ENCODE data around the gene MDM4.
A peak's percentile ranks its signal among the peaks of the same experiment; 100 is the strongest.

MDM4 gene

GRCh38 chr1:204491655-204492054 is 24.6 kb upstream of the MDM4 start:
- no peak for DNase-seq (ENCODE audit: low read depth in 3 of 3)

- no peak for DNase-seq (ENCODE audit: low read depth in 3 of 3)
These were observed 22.8 kb upstream of the MDM4 start for GRCh38 chr1:204493145-204493983.

GRCh38 chr1:204493984-204494280 is 22.3 kb upstream of the MDM4 start:
- DNase-seq (ENCODE audit: low read depth in 3 of 3), result no peak

DNA sequence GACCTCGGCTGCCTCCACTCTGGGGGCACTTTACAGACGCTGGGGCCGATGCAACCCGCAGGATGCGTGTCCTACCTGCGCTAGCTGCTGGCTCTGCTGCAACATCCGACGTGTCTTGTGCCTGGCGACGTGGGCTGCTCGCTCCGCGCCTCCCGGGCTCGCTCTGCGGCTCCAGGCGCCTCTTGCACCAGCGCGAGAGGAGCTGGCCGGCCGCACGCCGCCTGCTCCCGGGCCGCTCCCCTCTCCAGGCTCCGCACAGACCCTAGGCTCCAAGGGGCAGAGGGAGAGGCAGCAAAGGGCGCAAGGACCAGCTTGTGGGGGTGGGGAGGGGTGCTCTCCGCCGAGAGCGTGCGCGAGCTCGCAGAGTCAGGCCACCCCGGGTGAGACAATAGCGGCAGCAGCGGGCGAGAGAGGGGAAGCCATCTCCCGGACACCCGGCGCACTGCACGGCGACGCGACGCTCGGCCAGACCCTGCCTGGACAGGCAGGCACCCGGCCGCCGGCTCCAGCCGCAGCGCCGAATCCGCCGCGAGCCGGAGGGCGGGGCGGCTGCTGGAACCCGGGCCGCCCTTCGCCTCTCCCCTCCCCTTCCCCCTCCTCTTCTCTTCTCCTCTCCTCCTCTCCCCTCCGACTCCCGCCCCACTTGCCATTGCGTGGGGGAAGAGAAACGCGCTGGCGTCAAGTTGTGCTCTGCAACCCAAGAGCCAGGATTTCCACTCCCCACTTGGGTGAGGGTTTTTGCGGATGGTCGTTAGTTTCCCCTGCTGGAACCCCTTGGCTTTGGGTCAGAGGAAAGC is 21.7 kb upstream of the MDM4 start, which contains the start of gene PIK3C2B:
Gene PIK3C2B, minus strand, starts transcription at position 525 of the 797 bp plus-strand sequence. CDS start 25,003 bp downstream, outside the sequence.
- DNase-seq (ENCODE audit: low read depth in 3 of 3), result peak; percentile 47 to 57 (median 53)

DNA sequence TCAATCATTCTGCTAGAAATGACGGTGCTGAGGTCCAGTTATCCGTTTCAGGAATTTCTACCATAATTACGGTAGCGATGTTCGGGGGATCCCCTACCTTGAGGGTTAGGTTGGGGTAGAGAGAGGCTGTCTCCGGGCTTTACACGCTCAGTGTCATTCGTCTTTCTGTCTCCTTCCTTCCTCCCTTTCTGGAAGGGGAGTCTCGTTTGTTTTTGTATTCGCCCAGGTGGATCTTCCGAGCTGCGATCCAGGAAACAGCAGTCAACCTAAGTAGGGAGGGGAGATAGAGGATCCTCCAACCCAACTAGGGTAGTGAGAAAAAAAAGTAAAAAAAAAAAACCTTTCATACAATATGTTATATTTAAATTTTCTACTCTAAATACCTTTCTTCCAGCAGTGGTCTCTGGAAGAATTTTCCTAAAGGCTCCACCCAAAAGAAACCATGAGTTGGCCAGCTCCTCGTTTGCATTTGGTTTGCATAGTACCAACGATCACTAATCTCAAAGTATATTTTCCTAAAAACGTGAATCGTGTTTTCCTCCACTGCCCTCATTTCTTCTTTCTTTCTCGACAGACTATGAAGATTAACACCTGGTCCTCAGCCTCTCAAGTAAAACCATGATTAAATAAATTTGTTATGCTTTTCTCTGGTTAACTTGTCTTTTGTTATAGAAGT is 21.0 kb upstream of the MDM4 start:
- no peak for DNase-seq (ENCODE audit: low read depth in 3 of 3)

- DNase-seq (ENCODE audit: low read depth in 3 of 3), result no peak
These were observed 20.4 kb upstream of the MDM4 start for GRCh38 chr1:204495777-204496176.

GRCh38 chr1:204498981-204499380 is 17.2 kb upstream of the MDM4 start:
- no peak for DNase-seq (ENCODE audit: low read depth in 3 of 3)

DNA sequence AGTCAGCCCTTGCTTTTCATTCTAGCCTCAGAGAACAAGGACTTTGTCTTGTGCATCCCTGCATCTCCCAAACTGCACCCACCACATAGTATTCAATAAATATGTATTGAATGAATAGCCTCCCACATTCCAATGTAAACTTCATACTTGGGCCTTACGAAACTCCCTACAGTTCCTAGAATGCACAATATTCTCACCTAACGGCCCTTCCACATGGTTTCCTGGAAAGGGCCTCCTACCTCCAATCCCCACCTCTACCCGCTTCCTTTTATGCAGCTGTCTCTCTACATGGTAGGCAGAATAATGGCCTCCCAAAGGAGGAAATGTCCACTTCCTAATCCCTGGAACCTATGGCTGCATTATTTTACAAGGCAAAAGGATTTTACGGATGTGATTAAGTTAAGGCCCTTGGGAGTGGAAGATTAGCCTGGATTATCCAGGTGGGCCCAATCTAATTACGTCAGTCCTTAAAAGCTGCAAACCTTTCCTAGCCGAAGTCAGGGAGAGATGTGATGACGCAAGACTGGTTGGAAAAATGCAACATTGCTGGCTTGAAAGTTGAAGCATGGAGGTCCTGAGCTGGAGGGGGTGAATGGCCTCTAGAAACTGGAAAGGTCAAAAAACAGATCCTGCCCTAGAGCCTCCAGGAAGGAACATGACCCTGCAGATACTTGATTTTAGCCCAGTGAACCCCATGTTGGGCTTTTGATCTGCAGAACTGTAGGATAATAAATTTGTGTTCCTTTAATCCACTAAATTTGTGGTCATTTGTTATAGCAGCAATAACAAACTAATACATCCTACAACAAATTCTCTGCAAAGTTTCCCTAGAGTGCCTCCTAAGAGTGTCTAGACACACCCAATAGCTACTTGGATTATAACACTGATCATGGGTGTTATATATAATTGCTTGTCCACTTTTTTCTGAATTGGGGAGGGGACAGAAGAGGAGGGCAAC is 16.4 kb upstream of the MDM4 start:
- no peak for DNase-seq (ENCODE audit: low read depth in 3 of 3)

- no peak for DNase-seq (ENCODE audit: low read depth in 3 of 3)
These were observed 14.0 kb upstream of the MDM4 start for GRCh38 chr1:204502241-204502640.

- no peak for DNase-seq (ENCODE audit: low read depth in 3 of 3)
These were observed 12.9 kb upstream of the MDM4 start for GRCh38 chr1:204503122-204503912.

DNA sequence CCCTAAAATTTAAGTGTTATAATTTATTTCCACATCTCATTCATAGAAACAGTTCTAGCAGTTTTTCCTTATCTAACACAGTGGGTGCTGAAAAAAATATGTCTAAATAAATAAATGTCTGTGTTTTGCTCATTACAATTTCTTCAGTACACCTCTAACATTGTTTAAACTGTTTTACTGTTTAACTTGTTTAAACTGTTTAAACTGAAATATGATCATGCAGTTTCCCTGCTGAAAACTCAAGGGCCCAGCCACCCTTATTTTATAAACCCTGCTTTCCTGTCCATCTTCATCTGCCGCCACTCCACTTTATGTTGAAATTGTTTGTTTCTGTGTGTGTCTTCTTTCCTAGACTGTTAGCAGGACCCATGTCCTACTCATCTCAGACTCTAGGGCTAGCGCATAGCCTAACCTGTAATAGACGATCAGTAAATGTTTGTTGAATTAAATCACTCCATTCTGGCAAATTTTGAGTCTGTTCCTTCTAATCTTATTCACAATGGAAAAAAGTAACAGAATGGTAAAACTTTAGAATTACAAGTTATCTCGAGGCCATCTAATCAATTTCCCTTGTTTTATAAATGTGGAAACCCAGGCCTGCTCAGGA is 12.2 kb upstream of the MDM4 start:
- no peak for DNase-seq (ENCODE audit: low read depth in 3 of 3)

GRCh38 chr1:204505674-204506200 is 10.5 kb upstream of the MDM4 start:
- no peak for DNase-seq (ENCODE audit: low read depth in 3 of 3)

GRCh38 chr1:204506201-204506968 is 9.8 kb upstream of the MDM4 start:
- DNase-seq (ENCODE audit: low read depth in 3 of 3), result peak; percentile 45 to 69 (median 53)

DNA sequence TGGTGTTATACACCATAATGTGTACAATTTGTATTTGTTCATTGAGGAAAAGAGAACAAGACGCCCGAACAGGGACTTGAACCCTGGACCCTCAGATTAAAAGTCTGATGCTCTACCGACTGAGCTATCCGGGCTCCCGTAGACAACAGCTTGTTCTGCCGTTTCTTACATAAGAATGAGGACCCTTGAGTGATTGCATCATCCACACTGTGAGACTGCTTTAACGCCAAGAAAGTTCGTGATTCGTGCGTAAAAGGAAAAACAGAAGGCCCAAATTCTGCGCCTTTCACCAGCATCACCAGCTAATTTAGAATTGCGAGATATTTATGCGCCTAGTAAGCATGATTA is 9.3 kb upstream of the MDM4 start:
- DNase-seq (ENCODE audit: low read depth in 3 of 3), result peak; percentile 70 to 86 (median 85)

DNA sequence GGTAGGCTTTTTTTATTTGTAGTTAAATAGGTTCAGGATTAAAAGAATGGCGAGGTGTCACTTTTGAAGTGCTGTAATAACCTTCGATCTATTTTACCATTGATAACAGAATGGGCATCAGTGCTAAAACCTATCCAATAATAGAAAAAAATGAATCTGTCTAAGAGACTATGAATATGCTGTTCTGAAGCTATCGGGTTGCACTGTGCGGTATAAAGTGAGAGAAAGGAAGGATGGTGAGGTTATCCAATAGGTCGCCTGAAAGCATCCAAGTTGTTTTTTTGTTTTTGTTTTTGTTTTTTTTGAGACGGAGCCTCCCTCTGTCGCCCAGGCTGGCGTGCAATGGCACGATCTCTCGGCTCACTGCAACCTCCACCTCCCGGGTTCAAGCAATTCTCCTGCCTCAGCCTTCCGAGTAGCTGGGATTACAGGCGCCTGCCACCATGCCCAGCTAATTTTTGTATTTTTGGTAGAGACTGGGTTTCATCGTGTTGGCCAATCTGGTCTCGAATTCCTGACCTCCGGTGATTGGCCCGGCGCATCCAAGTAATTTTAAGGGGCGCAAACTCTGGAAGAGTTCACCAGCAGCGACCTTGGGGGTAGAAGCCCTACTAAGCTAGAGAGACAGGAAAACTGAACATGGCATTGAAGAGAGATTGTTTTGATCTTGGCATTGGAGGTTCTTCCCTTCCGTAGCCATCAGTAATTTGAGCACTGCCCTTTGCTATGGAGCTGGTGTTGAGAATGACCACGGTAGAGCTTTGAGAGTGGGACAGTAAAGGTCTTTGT is 8.7 kb upstream of the MDM4 start:
- no peak for DNase-seq (ENCODE audit: low read depth in 3 of 3)

DNA sequence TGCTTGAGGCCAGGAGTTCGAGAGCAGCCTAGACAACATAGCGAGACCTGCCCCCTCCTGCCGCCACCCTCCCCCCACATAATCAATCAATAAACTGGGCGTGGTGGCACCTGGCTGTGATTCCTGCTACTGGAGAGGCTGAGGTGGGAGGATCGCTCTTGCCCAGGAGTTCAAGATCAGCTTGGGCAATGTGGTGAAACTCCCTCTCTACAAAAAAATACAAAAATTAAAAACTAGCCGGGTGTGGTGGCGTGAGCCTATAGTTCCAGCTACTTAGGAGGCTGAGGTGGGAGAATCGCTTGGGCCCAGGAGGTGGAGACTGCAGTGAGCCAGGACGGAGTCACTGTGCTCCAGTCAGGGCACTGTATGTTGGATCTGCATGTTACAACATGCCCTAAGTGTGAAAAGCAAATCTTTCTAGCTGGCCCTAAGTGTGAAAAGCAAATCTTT is 7.0 kb upstream of the MDM4 start:
- DNase-seq (ENCODE audit: low read depth in 3 of 3), result no peak

DNA sequence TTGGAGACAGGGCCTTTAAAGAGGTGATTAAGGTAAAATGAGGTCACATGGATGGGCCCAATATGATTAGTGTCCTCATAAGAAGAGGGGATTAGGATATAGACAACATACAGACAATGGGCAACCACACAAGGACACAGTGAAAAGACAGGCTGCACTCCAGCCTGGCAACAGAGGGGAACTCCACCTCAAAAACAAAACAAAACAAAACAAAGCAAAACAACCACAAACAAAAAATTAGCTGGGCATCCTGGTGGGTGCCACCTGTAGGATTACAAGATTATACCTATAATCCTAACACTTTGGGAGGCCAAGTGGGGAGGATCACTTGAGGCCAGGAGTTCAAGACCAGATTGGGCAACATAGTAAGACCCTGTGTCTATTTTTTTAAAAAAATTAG is 4.8 kb upstream of the MDM4 start:
- DNase-seq (ENCODE audit: low read depth in 3 of 3), result no peak

DNA sequence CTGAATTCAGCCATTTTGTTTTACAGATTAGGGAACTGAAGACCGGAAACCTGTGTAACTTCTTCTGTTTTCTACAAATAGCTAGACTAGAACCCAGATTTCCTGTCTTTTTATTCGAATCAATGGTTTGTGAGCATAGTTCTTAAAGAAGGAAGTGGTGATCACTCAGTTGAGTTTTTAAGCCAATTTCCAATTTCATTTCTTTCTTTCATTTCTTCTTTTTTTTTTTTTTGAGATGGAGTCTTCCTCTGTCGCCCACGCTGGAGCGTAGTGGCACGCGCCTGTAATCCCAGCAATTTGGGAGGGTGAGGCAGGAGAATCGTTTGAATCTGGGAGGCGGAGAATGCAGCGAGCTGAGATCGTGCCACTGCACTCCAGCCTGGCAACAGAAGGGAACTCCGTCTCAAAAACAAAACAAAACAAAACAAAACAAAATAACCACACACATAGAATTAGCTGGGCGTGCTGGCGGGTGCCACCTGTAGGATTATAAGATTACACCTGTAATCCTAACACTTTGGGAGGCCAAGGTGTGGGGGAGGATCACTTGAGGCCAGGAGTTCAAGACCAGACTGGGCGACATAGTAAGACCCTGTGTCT is 3.0 kb upstream of the MDM4 start:
- DNase-seq (ENCODE audit: low read depth in 3 of 3), result no peak
